Heart right ventricle (tissue), 16 donors: ENCODE data around the gene AXIN1. TPM values are rescaled to one million over a fixed set of nuclear protein-coding genes. Genes with fewer than 3 reads are reported as not detected.
A peak's percentile ranks its signal among the peaks of the same experiment; 100 is the strongest.

Experiments
- ATAC-seq, 8 donors: fragments of 200-7000 bp; cut with Tn5 transposase; one replicate each; pipeline ENCODE4 v1.9.1; 2020; ENCODE audit warnings: mild to moderate bottlenecking in 8 of 8, moderate library complexity in 8 of 8, moderate number of reproducible peaks in 1 of 8
- DNase-seq, 2 donors: peaks; one replicate each; pipeline ENCODE4 v3.0.0-alpha.2; 2020
- H3K27ac ChIP-seq, 10 donors: fragments of 200-600 bp; sonication (generic) in 2 of 10; one replicate each; pipeline versions ENCODE4 v1.5.0 to v1.8.0; 2020 to 2022; ENCODE audit warnings: mild to moderate bottlenecking in 3 of 10
- H3K27me3 ChIP-seq, 7 donors: fragments of 200-600 bp; one replicate each; pipeline ENCODE4 v1.8.0; 2021 to 2022; ENCODE audit warnings: mild to moderate bottlenecking in 2 of 7
- H3K36me3 ChIP-seq, 9 donors: fragments of 200-600 bp; sonication (generic) in 1 of 9; one replicate each; pipeline versions ENCODE4 v1.5.0 to v1.8.0; 2020 to 2022; ENCODE audit warnings: mild to moderate bottlenecking in 2 of 9
- H3K4me1 ChIP-seq, 9 donors: fragments of 200-600 bp; sonication (generic) in 1 of 9; one replicate each; pipeline versions ENCODE4 v1.5.0 to v1.8.0; 2020 to 2022; ENCODE audit warnings: mild to moderate bottlenecking in 4 of 9
- H3K4me3 ChIP-seq, 10 donors: fragments of 200-600 bp; sonication (generic) in 2 of 10; one replicate each; pipeline versions ENCODE4 v1.5.0 to v1.8.0; 2020 to 2022; ENCODE audit warnings: mild to moderate bottlenecking in 7 of 10, moderate library complexity in 2 of 10
- H3K9me3 ChIP-seq, 11 donors: fragments of 200-600 bp in 10 of 11; sonication (generic) in 2 of 11; one replicate each; pipeline versions ENCODE4 v1.5.0 to v1.8.0; 2013 to 2022; ENCODE audit warnings: mild to moderate bottlenecking in 2 of 11, control low read depth in 1 of 11, moderate library complexity in 1 of 11
- CTCF ChIP-seq, 9 donors: fragments of 200-600 bp; sonication (generic) in 2 of 9; IDR thresholded peaks; one replicate each; pipeline versions ENCODE4 v1.5.0 to v1.8.0; 2021 to 2022; ENCODE audit warnings: antibody characterized with exemption in 9 of 9, mild to moderate bottlenecking in 5 of 9, moderate library complexity in 1 of 9
- WGBS, 2 donors: extraction: QIAGEN DNeasy Blood & Tissue Kit; methylation state at CpG; one replicate each; pipeline ENCODE4 v1.1.7; 2013; ENCODE audit warnings: inconsistent platforms in 1 of 2; 5-methylcytosine and 5-hydroxymethylcytosine counted together
- intact Hi-C, 10 donors: fragments of 100-400 bp; cut with DNase I; formaldehyde crosslinking; loops; one replicate each; pipeline versions ENCODE4 v1.11.1 to v1.14.2; 2022
- polyA plus RNA-seq, 2 donors: library from polyadenylated mRNA; stranded (reverse); fragments of 200-250 nt; gene quantifications; one replicate each; pipeline ENCODE4 v1.2.3, GENCODE V29; 2013
- total RNA-seq, 10 donors: library from RNA; stranded (reverse); fragmentation: NEBNext Ultra II Directional in 3 of 10; extraction: Animal tissue kit (Norgen Biotek cat#: 25700) in 3 of 10; gene quantifications; one replicate each; pipeline versions ENCODE4 v1.2.1 to v1.2.4, GENCODE V29; 2021 to 2023
- donor health status: Arrhythmogenic right ventricular cardiomyopathy.
- donor health status: ischemic (EF 13 %, LVEDD 7.1; RV severe dilation, severe dysfunction).
- donor health status: healthy with polysubstance abuse.
- donor health status: DM: no; HTN: yes; CAD: no.
- donor health status: DM: no; HTN: no; CAD: no.
- donor health status: ischemic (EF 25% LVEDD 6.9; RV normal size, moderate dysfunction).
- donor health status: ischemic (EF 25% LVEDD 5.7; RV mildly dilated, moderate dysfunction).
- donor health status: healthy.
- donor health status: DM: yes; HTN: yes; CAD: no.
- donor health status: Ischemic cardiomyopathy.
- donor health status: ischemic (EF 35%, LVEDD 5.7; RV mildly dilated, moderate dysfunction).
- donor health status: nonischemic (EF 11% LVEDD 7.7; RV severe dilation, severe dysfunction).
- donor health status: DM: yes; HTN: yes; CAD: no.
- donor health status: PGD.
- donor health status: ischemic (EF 29% LVEDD 5.4; RV normal size, mild dysfunction).
- donor health status: nonischemic (EF 23%, LVEDD 6.1; RV moderate dilation, normal function).

The AXIN1 gene
- total and polyA plus RNA-seq, 12 donors: 7.7 to 16.1 (median 9.5) TPM

GRCh38 chr16:282491-282890 is 70.0 kb downstream of the AXIN1 start:
- no peak for TF ChIP-seq CTCF (IDR thresholded peaks at IDR 0.05)
- 79 to 82% methylated on average over 19 to 22 of the region's 22 CpGs for WGBS, 2 donors
- intact Hi-C loops: no loop called here
- peaks cover 0 to 20% (median 12%) of the 10 kb centered on the region in 9 donors for H3K4me1 ChIP-seq
- no peak overlapping the region for H3K27ac ChIP-seq
- no peak for DNase-seq
- peaks cover 0 to 38% (median 17%) of the 10 kb centered on the region in 7 donors for H3K27me3 ChIP-seq
- no peaks in the 10 kb centered on the region for H3K9me3 ChIP-seq
- H3K4me3 ChIP-seq: no peak overlapping the region
- no peak for ATAC-seq
- peaks cover 0 to 12% (median 0%) of the 10 kb centered on the region in 9 donors for H3K36me3 ChIP-seq

GRCh38 chr16:281660-282255 is 70.8 kb downstream of the AXIN1 start:
- H3K36me3 ChIP-seq: peaks cover 0 to 4% (median 0%) of the 10 kb centered on the region in 9 donors
- no peak for ATAC-seq
- no peak overlapping the region for H3K27ac ChIP-seq
- 53 to 58% methylated on average over 22 to 25 of the region's 25 CpGs for WGBS, 2 donors
- H3K9me3 ChIP-seq: no peaks in the 10 kb centered on the region
- H3K4me3 ChIP-seq: peak overlapping the region in 3 of 10 donors; percentile 3 to 53 (median 50)
- peaks cover 0 to 20% (median 12%) of the 10 kb centered on the region in 9 donors for H3K4me1 ChIP-seq
- H3K27me3 ChIP-seq: peaks cover 0 to 41% (median 17%) of the 10 kb centered on the region in 7 donors
- intact Hi-C loops: no loop called here
- TF ChIP-seq CTCF (IDR thresholded peaks at IDR 0.05): no peak
- no peak for DNase-seq

- WGBS, 2 donors: 43 to 44% methylated on average over 23 to 27 of the region's 27 CpGs
- peak in 1 of 8 donors; percentile 2 for ATAC-seq
- peaks cover 0 to 47% (median 17%) of the 10 kb centered on the region in 7 donors for H3K27me3 ChIP-seq
- peaks cover 0 to 25% (median 16%) of the 10 kb centered on the region in 9 donors for H3K4me1 ChIP-seq
- peak overlapping the region; percentile 10 to 53 (median 48) for H3K4me3 ChIP-seq
- no peaks in the 10 kb centered on the region for H3K9me3 ChIP-seq
- H3K27ac ChIP-seq: no peak overlapping the region
- no peak for DNase-seq
- no peaks in the 10 kb centered on the region for H3K36me3 ChIP-seq
- intact Hi-C loops: no loop called here
- TF ChIP-seq CTCF (IDR thresholded peaks at IDR 0.05): no peak
These were observed 71.4 kb downstream of the AXIN1 start for GRCh38 chr16:280991-281659.

GRCh38 chr16:280552-280951 is 72.0 kb downstream of the AXIN1 start, which contains the start of gene ARHGDIG:
TSS of gene ARHGDIG (plus strand) at chr16:280591. CDS start at chr16:280681, 90 bp downstream.
- Histone ChIP-seq H3K4me1 (peaks cover 0 to 28% (median 16%) of the 10 kb centered on the region in 9 donors), H3K4me3 (peak within 1 kb of the TSS; percentile 10 to 53 (median 48)), H3K27me3 (peaks cover 0 to 51% (median 17%) of the 10 kb centered on the region in 7 donors), H3K27ac (no peak within 1 kb of the TSS), H3K36me3 (no peaks in the 10 kb centered on the region), H3K9me3 (no peaks in the 10 kb centered on the region)
- ATAC-seq (peak in 2 of 8 donors; percentile 6 to 12), DNase-seq (no peak)
- no peak for TF ChIP-seq CTCF (IDR thresholded peaks at IDR 0.05)
- intact Hi-C loops: no loop called here
- 0 to 1% methylated on average over 17 to 54 of the region's 54 CpGs for WGBS, 2 donors
